Right kidney (tissue), 1 donor: Measurements from ENCODE around the gene FCHSD2.
"Not testable (repeated sequence)": the region's sequence is repeated elsewhere in the genome, so short reads cannot be mapped to it uniquely, and the experiment has no call there.

ENCODE experiments used
- DNase-seq: peaks from one replicate; pipeline ENCODE4 v3.0.0-alpha.2; 2016

Gene FCHSD2

DNA sequence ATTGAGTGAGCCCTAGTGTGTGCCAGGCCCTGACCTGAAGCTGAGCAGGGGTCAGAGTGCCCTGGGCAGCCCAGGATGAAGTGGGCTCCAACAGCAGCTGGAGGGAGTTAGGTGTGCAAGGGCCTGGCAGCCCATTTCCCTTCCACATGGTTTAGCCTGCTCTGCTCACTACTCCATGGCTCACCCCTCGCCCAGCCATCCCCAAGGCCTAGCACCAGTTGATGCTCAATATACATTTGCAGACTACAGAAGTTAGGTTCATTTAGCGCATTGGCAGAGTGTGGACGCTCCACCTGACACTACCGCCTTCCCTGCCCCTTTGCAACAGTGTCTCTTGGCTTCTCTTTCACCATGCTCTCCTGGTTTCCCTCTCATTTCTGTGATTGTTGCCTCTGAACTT, 324.2 kb downstream of the FCHSD2 start:
- DNase-seq, result no peak

GRCh38 chr11:72816404-72816990, 325.6 kb downstream of the FCHSD2 start:
- DNase-seq, result no peak

- no peak for DNase-seq
Measured at GRCh38 chr11:72815110-72815618, 327.0 kb downstream of the FCHSD2 start.

DNA sequence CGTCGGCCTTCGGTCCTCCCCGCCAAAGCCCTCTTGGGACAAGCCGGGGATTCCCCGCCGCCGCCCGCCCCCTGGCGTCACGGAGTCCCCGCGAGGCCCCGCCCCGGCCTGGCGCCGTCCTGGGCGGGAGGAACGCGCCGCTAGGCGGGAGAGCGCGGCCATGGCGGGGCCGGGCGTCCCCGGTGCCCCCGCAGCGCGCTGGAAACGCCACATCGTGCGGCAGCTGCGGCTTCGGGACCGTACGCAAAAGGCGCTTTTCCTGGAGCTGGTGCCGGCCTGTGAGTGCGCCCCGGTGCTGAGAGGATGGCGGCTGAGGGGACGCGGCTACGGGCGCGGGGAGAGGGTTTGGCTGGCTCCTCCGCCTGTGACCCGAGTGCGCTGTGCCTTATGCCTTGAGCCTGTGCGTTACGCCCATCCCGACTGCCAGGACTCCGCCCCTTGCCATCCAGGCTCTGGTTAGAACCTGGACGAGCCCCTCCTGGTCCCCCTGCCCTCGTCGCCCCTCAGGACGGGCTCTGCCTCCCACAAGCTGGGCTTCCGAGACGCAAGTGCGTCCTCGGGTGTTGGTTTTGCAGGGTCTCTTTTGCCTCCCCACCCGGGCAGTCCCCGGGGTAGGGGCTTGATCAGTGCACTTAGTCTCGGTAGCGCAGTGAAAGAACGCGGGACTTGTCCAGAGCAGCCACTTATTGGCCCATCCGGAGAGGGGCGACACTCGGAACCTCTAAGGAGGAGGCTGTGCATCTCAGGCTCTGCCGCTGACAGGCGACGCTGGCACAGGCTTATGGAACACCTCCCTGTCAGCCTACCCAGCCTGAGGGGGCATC, 327.6 kb downstream of the FCHSD2 start, which contains the start of gene ATG16L2:
Gene ATG16L2 (plus strand): TSS at position 126 of the 824 bp plus-strand sequence. CDS start 35 bp downstream, at position 161.
- DNase-seq, result peak; percentile 99

GRCh38 chr11:72813740-72814285, 328.3 kb downstream of the FCHSD2 start:
- peak; percentile 99 for DNase-seq

GRCh38 chr11:72812967-72813739, 329.0 kb downstream of the FCHSD2 start:
- DNase-seq, result no peak

GRCh38 chr11:72812604-72812966, 329.5 kb downstream of the FCHSD2 start:
- DNase-seq, result no peak

DNA sequence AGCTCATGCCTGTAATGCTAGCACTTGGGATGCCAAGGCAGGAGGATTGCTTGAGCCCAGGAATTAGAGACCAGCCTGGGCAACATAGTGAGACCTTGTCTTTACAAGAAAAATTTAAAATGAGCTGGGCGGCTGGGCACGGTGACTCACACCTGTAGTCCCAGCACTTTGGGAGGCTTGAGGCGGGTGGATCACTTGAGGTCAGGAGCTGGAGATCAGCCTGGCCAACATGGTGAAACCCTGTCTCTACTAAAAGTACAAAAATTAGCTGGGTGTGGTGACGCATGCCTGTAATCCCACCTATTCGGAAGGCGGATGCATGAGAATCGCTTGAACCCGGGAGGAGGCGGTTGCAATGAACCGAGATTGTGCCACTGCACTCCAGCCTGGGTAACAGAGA, 330.4 kb downstream of the FCHSD2 start:
- not testable (repeated sequence) for DNase-seq

- no peak for DNase-seq
Measured at GRCh38 chr11:72808331-72808798, 333.8 kb downstream of the FCHSD2 start.

- no peak for DNase-seq
Measured at GRCh38 chr11:72807792-72808191, 334.3 kb downstream of the FCHSD2 start.

DNA sequence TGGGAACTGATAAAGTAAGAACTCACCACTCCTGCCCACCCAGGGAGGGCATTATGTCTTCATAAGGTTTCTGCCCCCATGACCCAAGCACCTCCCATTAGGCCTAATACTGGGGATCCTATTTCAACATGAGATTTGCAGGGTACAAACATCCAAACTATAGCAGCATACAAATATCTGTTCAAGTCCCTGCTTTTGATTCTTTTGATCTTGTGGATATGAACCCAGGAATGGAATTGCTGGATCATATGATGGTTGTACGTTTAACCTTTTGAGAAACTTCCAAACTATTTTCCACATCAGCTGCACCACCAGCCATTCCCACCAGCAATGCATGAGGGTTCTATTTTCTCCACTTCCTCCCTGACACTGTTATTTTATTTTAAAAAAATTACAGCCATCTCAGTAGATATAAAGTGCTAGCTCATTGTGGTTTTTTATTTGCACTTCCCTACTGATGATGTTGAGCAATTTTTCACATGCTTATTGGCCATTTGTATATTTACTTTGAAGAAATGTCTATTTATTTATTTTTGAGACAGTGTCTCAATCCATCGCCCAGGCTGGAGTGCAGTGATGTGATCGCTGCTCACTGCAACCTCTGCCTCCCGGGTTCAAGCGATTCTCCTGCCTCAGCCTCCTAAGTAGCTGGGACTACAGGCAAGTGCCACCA, 335.0 kb downstream of the FCHSD2 start:
- DNase-seq, result no peak

DNA sequence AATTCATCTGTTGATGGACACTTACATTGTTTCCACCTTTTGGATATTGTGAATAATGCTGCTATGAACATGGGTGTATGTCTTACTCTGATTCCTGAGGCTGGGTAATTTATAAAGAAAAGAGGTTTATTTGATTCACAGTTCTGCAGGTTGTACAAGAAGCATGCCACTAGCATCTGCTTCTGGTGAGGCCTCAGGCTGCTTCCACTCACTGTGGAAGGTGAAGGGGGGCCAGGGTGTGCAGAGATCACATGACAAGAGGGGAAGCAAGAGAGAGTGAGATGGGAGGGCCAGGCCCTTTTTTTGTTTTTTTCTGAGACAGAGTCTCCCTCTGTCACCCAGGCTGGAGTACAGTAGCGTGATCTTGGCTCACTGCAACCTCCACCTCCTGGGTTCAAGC, 335.7 kb downstream of the FCHSD2 start:
- DNase-seq, result not testable (repeated sequence)

DNA sequence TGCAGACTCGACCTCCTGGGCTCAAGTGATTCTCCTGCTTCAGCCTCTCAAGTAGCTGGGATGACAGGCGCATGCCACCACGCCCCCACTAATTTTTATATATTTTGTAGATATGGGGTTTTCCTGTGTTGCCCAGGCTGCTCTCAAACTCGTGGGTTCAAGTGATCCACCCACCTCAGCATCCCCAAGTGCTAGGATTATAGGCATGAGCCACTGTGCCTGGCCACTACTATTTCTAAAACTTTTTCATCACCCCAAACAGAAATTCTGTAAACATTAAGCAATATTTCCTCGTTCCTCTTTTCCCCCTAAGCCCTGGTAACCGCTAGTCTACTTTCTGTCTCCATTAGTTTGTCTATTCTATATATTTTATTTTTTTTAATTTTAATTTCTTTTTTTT, 336.9 kb downstream of the FCHSD2 start:
- DNase-seq, result no peak

GRCh38 chr11:72802822-72803221, 339.3 kb downstream of the FCHSD2 start:
- no peak for DNase-seq

DNA sequence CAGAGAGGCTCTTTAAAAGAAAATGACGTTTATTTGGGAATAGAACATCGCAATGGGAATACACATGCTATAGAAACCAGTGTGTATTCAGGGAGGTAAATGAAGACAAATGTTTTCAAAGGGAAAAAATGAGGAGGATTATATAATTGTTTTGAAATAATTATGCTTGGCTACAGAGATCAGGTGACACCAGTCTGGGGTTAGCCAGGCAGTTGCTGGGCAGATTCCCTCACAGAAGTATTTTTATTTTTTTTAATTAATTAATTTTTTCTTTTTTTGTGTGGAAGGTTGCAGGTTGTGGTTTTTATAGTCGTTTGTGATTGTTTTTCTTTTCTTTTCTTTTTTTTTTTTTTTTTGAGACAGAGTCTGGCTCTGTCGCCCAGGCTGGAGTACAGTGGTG, 342.7 kb downstream of the FCHSD2 start:
- DNase-seq, result no peak

GRCh38 chr11:72798361-72798760, 343.8 kb downstream of the FCHSD2 start:
- no peak for DNase-seq

DNA sequence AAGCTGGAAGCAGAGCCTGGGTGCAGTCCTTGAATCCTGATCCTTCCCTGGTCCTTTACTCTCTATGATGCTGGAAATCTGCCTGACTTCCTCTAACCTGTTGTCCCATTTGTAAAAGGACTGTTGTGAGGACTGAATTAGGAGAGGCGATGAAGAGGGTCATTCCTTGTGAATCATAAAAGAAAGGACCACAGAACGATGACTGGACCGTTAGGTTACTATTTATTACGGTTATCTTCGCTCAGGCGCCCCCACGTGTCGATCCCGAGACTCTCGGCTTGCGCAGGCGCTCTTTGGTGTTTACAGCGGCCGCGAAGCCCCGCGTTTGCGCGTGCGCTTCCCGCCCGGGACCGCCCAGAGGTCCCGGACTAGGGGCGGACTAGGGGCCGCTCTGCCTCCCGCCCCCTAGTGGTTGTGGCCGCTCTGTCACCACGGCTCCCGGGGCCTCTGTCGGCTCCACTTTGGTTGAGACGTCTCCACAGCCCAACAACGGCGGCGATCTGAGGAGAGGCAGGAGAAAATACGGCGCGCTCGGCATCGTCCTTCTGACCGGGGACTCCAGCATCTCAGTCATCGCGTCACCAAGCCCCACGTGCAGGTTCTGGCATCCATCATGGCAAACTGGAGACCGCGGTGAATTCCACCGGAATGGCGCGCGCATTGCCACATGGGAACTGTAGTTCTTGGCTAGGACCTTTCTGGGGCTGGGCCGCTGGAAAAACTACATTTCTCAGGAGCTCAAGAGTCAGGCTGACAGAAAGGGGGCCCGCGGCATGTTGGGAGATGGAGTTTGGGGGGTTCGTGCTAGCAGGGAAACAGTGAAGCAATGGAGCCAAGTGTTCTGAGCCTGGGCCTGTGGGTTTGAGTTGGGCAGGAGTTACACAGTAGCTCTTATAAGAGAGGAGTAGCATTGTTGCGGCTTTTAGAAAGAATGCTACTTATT, 348.4 kb downstream of the FCHSD2 start, which contains the start of gene STARD10:
Gene STARD10 (minus strand): TSS at position 623 of the 943 bp plus-strand sequence. CDS start 12,866 bp downstream, outside the sequence.
- peak; percentile 100 for DNase-seq

DNA sequence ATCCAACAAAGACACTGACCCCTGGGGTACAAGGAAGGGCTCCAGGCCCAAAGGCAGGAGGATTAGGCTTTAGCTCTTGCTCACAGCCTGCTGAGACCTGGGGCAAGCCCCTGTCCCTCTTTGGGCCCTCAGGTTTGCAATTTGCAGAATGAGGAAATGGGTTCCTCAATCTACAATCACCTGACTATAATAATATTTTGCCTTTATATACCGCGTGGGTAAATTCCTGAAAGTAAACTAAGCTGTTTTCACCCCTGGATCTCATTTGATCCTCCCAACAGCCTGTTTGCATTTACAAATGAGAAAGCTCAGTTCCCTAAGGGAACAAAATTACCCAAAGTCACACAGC, 349.1 kb downstream of the FCHSD2 start:
- DNase-seq, result no peak

- DNase-seq, result no peak
Measured at GRCh38 chr11:72792437-72793021, 349.6 kb downstream of the FCHSD2 start.

DNA sequence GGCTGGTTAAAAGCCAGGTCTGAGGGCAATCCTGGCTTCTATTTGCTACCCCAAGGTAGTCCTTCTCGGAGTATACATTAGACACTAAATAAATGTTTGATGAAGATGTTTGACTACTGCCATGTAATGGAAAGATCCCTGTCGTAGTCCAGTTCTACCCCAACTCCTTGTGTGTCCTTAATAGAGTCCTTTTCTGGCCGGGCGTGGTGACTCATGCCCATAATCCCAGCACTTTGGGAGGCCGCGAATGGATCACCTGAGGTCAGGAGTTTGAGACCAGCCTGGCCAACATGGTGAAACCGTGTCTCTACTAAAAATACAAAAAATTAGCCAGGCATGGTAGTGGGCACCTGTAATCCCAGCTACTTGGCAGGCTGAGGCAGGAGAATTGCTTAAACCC, 350.9 kb downstream of the FCHSD2 start:
- DNase-seq, result not testable (repeated sequence)
